ENCODE data around the gene SORL1. TPM values are rescaled to one million over a fixed set of nuclear protein-coding genes. Genes with fewer than 3 reads are reported as not detected.

Gene SORL1
- polyA plus RNA-seq, 3 donors, result 52.5 to 61.9 (median 59.4) TPM

GRCh38 chr11:121606354-121606753, 154.2 kb downstream of the SORL1 start:
- 100% methylated on average over 3 of the region's 4 CpGs for WGBS (ENCODE audit: insufficient coverage)
- peaks cover 0 to 2% (median 0%) of the 10 kb centered on the region in 3 donors for H3K27me3 Mint-ChIP-seq (ENCODE audit: low read depth in 3 of 3)
- H3K27ac Mint-ChIP-seq, result no peak overlapping the region
- H3K9ac ChIP-seq (ENCODE audit: insufficient read depth, low read length, poor library complexity, severe bottlenecking), result no peak overlapping the region
- no peak overlapping the region for H3K4me3 Mint-ChIP-seq
- H3K4me1 Mint-ChIP-seq, result no peaks in the 10 kb centered on the region
- H3K4me2 ChIP-seq (replicated peaks; ENCODE audit: extremely low read depth, low read length, poor library complexity, severe bottlenecking), result no peak overlapping the region
- no peak overlapping the region for H3K27ac ChIP-seq (ENCODE audit: low read depth in 1 of 2, low read length in 2 of 2)
- H3K4me1 ChIP-seq (ENCODE audit: control insufficient read depth in 1 of 2, insufficient read depth in 2 of 2, low read length in 2 of 2), result no peaks in the 10 kb centered on the region
- no peak for DNase-seq
- no peak for TF ChIP-seq CTCF (IDR thresholded peaks at IDR 0.05)
- H3K36me3 Mint-ChIP-seq, result peaks cover 98 to 99% of the 10 kb centered on the region in 2 donors
- H4K20me1 ChIP-seq (ENCODE audit: insufficient read depth, low read length), result peaks cover 92% of the 10 kb centered on the region
- H2AFZ ChIP-seq (ENCODE audit: insufficient read depth, low read depth, low read length, poor library complexity, severe bottlenecking), result no peak overlapping the region
- H3K4me3 ChIP-seq (replicated peaks in 1 of 3; ENCODE audit: low read depth in 2 of 3, low read length in 3 of 3), result no peak overlapping the region
- no peaks in the 10 kb centered on the region for H3K9me3 ChIP-seq (replicated peaks in 1 of 2; ENCODE audit: control insufficient read depth in 1 of 2, insufficient read depth in 1 of 2, low read length in 2 of 2)
- H3K79me2 ChIP-seq (ENCODE audit: insufficient read depth, low read length), result no peaks in the 10 kb centered on the region
- intact Hi-C loops (cut with micrococcal nuclease), result no loop called here
- no peaks in the 10 kb centered on the region for H3K27me3 ChIP-seq (ENCODE audit: control insufficient read depth in 2 of 2, insufficient read depth in 2 of 2, low read length in 2 of 2)
- H3K9me3 Mint-ChIP-seq, result no peaks in the 10 kb centered on the region
- peaks cover 100% of the 10 kb centered on the region in 2 donors for H3K36me3 ChIP-seq (replicated peaks in 1 of 2; ENCODE audit: control insufficient read depth in 1 of 2, insufficient read depth in 2 of 2, low read length in 2 of 2)

GRCh38 chr11:121607341-121607740, 155.2 kb downstream of the SORL1 start:
- DNase-seq, result no peak
- 100% methylated on average over 1 of the region's 5 CpGs for WGBS (ENCODE audit: insufficient coverage)
- H3K36me3 Mint-ChIP-seq, result peaks cover 98% of the 10 kb centered on the region in 2 donors
- Histone ChIP-seq H3K9ac (ENCODE audit: insufficient read depth, low read length, poor library complexity, severe bottlenecking) (no peak overlapping the region), H3K9me3 (replicated peaks in 1 of 2; ENCODE audit: control insufficient read depth in 1 of 2, insufficient read depth in 1 of 2, low read length in 2 of 2) (no peaks in the 10 kb centered on the region), H3K27me3 (ENCODE audit: control insufficient read depth in 2 of 2, insufficient read depth in 2 of 2, low read length in 2 of 2) (no peaks in the 10 kb centered on the region), H3K4me2 (replicated peaks; ENCODE audit: extremely low read depth, low read length, poor library complexity, severe bottlenecking) (no peak overlapping the region), H3K4me3 (replicated peaks in 1 of 3; ENCODE audit: low read depth in 2 of 3, low read length in 3 of 3) (no peak overlapping the region), H4K20me1 (ENCODE audit: insufficient read depth, low read length) (peaks cover 86% of the 10 kb centered on the region), H2AFZ (ENCODE audit: insufficient read depth, low read depth, low read length, poor library complexity, severe bottlenecking) (no peak overlapping the region), H3K36me3 (replicated peaks in 1 of 2; ENCODE audit: control insufficient read depth in 1 of 2, insufficient read depth in 2 of 2, low read length in 2 of 2) (peaks cover 100% of the 10 kb centered on the region in 2 donors), H3K4me1 (ENCODE audit: control insufficient read depth in 1 of 2, insufficient read depth in 2 of 2, low read length in 2 of 2) (no peaks in the 10 kb centered on the region), H3K27ac (ENCODE audit: low read depth in 1 of 2, low read length in 2 of 2) (no peak overlapping the region), H3K79me2 (ENCODE audit: insufficient read depth, low read length) (no peaks in the 10 kb centered on the region)
- no peaks in the 10 kb centered on the region for H3K9me3 Mint-ChIP-seq
- H3K4me3 Mint-ChIP-seq, result no peak overlapping the region
- intact Hi-C loops (cut with micrococcal nuclease), result no loop called here
- no peak overlapping the region for H3K27ac Mint-ChIP-seq
- H3K27me3 Mint-ChIP-seq (ENCODE audit: low read depth in 3 of 3), result peaks cover 0 to 2% (median 0%) of the 10 kb centered on the region in 3 donors
- H3K4me1 Mint-ChIP-seq, result no peaks in the 10 kb centered on the region
- no peak for TF ChIP-seq CTCF (IDR thresholded peaks at IDR 0.05)

Measured in CD14-positive monocyte (primary cell).